GM12864 (cell line): ENCODE data around the gene ZC3H12C.

Experiments
- DNase-seq: peaks from one replicate; pipeline ENCODE4 v3.0.0-alpha.2; 2011; ENCODE audit warnings: low read depth
- H3K4me3 ChIP-seq: 2 replicates; pipeline ENCODE4 v1.5.1; 2011; ENCODE audit warnings: mild to moderate bottlenecking, low read depth, low read length, control low read depth
- TF ChIP-seq, protein P1 (sequence below): IDR thresholded peaks from 2 replicates; pipeline ENCODE4 v1.5.1; 2011; ENCODE audit warnings: low read depth, mild to moderate bottlenecking, moderate library complexity, low read length, control low read depth, inconsistent platforms; ENCODE audit errors: missing control alignments

Gene ZC3H12C

DNA sequence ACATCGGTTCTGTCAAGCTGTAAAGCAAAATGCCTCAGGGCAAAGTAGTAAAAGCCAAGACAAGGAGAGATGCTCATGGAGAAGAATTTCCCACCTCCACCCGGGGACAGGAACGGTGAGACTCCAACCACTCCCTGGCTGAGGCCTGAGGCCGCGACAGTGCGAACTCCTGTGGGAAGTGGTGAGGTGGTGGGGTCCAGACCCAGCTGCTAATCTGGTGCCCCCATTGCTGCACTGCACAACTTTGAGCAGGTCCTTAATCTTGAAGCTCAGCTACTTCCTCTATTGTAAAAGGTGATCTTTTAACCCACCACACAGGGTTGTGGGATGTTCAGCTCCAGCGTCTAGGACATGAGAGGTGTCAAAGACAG, 83.9 kb downstream of the ZC3H12C start:
- TF ChIP-seq, protein P1, sequence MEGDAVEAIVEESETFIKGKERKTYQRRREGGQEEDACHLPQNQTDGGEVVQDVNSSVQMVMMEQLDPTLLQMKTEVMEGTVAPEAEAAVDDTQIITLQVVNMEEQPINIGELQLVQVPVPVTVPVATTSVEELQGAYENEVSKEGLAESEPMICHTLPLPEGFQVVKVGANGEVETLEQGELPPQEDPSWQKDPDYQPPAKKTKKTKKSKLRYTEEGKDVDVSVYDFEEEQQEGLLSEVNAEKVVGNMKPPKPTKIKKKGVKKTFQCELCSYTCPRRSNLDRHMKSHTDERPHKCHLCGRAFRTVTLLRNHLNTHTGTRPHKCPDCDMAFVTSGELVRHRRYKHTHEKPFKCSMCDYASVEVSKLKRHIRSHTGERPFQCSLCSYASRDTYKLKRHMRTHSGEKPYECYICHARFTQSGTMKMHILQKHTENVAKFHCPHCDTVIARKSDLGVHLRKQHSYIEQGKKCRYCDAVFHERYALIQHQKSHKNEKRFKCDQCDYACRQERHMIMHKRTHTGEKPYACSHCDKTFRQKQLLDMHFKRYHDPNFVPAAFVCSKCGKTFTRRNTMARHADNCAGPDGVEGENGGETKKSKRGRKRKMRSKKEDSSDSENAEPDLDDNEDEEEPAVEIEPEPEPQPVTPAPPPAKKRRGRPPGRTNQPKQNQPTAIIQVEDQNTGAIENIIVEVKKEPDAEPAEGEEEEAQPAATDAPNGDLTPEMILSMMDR: no peak
- no peak for DNase-seq
- H3K4me3 ChIP-seq: no peak overlapping the region

GRCh38 chr11:110179064-110179463, 85.9 kb downstream of the ZC3H12C start:
- no peak overlapping the region for H3K4me3 ChIP-seq
- TF ChIP-seq, protein P1: no peak
- DNase-seq: no peak

- no peak for DNase-seq
- TF ChIP-seq, protein P1: no peak
- no peak overlapping the region for H3K4me3 ChIP-seq
Measured at GRCh38 chr11:110182886-110183285, 89.7 kb downstream of the ZC3H12C start.

GRCh38 chr11:110184456-110184855, 91.3 kb downstream of the ZC3H12C start:
- no peak overlapping the region for H3K4me3 ChIP-seq
- DNase-seq: no peak
- TF ChIP-seq, protein P1: no peak

GRCh38 chr11:110185121-110185591, 92.0 kb downstream of the ZC3H12C start:
- TF ChIP-seq, protein P1: no peak
- H3K4me3 ChIP-seq: no peak overlapping the region
- no peak for DNase-seq

- no peak overlapping the region for H3K4me3 ChIP-seq
- TF ChIP-seq, protein P1: no peak
- DNase-seq: no peak
Measured at GRCh38 chr11:110185599-110185998, 92.4 kb downstream of the ZC3H12C start.

GRCh38 chr11:110186456-110186855, 93.3 kb downstream of the ZC3H12C start:
- TF ChIP-seq, protein P1: no peak
- no peak overlapping the region for H3K4me3 ChIP-seq
- no peak for DNase-seq
